Activated T-cell treated with anti-CD3 and anti-CD28 coated beads for 24 hours (primary cell): ENCODE data around the gene NUP205.

ENCODE experiments used
- DNase-seq: peaks from one replicate; pipeline ENCODE4 v3.0.0-alpha.2; 2020; ENCODE audit warnings: low read depth

The NUP205 gene, protein sequence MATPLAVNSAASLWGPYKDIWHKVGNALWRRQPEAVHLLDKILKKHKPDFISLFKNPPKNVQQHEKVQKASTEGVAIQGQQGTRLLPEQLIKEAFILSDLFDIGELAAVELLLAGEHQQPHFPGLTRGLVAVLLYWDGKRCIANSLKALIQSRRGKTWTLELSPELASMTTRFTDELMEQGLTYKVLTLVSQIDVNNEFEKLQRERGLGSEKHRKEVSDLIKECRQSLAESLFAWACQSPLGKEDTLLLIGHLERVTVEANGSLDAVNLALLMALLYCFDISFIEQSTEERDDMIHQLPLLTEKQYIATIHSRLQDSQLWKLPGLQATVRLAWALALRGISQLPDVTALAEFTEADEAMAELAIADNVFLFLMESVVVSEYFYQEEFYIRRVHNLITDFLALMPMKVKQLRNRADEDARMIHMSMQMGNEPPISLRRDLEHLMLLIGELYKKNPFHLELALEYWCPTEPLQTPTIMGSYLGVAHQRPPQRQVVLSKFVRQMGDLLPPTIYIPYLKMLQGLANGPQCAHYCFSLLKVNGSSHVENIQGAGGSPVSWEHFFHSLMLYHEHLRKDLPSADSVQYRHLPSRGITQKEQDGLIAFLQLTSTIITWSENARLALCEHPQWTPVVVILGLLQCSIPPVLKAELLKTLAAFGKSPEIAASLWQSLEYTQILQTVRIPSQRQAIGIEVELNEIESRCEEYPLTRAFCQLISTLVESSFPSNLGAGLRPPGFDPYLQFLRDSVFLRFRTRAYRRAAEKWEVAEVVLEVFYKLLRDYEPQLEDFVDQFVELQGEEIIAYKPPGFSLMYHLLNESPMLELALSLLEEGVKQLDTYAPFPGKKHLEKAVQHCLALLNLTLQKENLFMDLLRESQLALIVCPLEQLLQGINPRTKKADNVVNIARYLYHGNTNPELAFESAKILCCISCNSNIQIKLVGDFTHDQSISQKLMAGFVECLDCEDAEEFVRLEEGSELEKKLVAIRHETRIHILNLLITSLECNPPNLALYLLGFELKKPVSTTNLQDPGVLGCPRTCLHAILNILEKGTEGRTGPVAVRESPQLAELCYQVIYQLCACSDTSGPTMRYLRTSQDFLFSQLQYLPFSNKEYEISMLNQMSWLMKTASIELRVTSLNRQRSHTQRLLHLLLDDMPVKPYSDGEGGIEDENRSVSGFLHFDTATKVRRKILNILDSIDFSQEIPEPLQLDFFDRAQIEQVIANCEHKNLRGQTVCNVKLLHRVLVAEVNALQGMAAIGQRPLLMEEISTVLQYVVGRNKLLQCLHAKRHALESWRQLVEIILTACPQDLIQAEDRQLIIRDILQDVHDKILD (N-terminal part only)

DNA sequence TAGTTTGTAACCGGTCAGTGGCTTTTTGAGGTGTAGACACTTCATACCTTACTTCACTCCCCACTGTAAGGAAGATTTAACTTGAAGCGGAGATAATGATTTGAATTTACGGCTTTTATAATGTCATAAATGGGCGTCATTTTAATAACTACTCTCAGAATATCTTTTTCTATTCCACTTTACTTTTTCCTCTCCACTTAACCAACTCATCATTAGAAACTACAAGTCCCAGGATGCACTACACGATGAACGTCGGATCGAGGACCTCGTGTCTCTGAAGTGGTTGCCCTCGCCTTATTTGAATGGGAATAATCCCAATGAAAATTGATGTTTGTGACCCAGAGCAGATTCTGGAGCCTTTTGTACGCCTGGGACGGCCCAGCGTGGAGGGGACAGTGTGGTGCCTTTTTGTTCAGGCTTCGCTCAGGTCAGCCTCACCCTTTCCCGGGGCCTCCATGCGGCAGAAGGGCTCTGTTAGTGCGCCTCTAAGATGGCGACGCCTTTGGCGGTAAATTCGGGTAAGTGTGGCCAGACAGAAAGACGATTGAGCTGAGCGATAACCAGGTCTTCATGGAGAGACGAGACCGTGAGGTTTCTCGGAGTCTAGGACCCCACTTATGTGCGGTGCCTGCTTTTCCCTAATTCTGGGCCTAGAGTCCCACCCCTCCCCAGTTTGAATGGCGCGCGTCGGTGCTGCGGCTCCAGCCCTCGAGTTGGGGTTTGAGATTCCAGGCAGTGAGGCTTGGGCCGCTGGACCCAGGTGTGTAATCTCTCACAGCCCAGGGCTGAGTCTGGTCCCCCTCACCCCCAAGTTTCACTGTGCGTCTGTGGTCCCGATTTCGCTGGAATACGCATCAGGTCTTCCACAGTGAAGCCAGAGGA is at the start of gene NUP205:
NUP205 (plus strand) TSS at position 463 of the 882 bp plus-strand sequence; CDS start at position 491, 28 bp downstream.
- peak; percentile 69 for DNase-seq

DNA sequence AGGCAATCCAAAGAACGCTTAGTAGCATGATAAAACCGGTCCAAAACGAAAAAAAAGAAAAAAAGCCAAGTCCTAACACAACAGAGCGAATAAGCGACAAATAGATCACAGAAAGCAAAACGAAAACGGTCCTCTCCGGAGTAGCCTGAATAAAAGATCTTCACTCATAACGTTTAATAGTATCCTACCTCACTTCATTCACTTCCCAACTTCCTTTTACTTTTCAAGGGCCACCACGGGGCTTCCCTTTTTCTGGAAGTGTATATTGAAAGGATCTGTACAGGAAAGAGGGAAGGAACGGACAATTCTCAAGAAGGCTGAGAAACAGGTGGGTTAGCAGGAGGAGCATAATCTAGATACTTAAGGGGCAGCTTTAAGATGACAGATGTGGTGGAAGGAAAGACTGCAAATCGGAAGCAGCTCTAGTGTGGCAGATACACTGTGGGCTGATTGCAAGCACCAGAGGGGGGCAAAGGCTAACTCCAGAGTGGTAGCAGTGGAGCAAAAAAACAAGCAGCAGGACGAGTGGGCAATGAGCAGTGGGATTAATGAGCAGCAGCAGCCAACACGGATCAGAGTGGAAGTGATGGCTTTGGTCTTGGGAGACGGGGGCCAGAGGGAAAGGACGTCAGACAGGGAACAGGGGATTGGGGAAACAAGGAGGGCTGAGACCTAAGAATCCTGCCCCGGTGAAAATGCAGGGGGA is 48.7 kb upstream of the NUP205 start:
- peak; percentile 16 for DNase-seq

DNA sequence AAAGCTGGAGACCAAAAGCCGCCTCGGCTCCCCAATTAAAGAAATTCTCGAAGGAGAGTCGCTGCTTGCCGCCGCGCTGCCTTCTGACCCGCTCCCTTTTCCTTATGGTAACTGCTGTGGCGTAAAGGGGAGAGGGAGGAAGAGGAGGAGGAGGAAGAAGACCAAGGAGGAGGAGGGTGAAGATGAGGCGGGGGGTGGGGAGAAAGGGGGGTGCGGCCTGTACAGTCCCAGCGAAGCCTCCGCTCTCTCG is 48.2 kb upstream of the NUP205 start:
- DNase-seq, result no peak

DNA sequence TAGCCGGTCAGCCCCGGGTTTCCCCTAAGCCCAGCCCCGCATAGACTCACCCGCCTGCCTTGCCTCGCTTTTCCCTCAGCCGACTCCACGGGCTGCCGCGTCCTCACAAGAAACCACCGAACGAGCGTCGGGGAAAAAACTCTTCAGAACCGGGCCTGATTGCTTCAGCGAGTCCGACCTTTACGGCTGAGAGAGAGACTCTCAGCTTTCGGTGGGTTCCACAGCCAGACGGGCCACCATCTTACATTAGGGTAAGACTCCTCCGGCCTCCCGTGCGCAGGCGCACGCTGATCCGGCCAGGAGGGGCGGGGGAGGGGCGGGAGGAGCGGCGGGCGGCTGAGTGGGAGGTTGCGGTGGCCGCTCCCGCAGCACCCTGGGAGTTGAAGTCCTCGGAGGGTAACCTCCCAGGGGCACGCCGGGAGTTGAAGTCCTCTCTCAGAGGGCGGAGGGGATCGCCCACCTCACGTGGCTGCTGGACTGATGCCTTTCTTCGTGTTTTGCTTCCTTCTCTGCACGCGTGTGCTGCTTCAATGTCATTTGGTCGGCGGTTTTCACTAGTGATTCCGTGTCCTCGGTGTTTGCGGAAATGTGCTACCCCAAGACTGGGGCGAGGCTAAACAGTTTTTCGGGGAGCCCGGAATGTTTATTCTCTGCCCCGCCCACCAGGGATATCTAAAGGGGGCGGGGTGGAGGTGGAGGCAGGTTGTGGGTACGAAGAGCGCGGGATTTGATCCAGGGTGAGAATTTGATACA is 47.7 kb upstream of the NUP205 start, which contains the start of gene CNOT4:
CNOT4 (minus strand) TSS at position 264 of the 753 bp plus-strand sequence. CDS start 71,771 bp downstream, outside the sequence.
- peak; percentile 97 for DNase-seq

DNA sequence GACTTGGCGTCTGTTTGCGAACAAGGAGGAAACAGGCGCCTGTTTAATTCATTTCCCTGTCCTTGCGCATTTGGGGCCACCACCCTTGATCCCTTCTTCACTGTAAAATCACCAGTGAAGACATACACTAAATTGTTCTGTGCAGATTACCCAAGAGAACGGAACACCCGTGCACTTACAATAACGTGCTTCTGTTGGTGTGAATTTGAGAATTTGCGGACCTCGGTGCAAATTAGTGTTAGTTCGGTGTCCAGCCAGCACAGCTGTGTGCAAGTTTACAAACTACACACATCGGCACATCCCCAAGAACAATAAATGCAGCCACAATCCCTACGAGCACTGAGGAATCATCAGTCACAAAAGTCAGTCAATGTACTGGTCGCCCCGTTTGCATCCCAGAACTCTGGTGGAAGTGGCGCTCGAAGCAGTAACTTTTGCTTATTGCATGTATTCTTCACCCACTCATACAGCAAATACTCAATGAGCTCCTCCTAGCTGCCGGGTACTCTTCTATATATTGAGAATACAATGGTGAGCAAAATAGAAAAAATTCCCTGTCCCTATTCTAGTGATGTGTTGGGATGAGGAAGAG is 47.0 kb upstream of the NUP205 start:
- no peak for DNase-seq

DNA sequence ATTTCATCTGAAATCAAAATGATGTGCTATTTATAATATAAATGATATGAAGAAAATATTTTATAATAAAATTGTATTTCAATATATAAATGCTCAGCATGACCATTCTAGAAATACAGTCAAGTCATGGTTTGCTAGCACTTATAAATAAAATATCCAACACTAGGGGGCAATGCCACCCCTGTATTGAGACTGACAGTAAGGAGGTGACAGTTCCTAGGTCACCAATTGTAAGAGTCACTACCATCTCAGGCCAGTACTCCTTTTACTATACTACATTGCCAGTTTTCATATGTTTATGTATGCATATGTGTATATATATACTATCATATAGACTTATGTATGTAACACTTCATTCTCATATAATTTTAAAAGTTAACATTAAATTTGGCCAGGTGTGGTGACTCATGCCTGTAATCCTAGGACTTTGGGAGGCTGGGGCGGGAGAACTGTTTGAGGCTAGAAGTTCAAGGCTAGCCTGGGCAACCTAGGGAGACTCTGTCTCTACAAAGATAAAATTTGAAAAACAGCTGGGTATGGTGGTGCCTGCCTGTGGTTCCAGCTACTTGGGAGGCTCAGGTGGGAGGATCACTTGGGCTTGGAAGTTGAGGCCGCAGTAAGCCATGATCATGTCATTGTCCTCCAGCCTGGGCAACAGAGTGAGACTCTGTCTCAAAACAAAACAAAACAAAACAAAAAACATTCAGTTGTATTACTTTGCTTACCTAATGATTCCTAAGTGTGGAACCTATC is 45.4 kb upstream of the NUP205 start:
- DNase-seq, result no peak

DNA sequence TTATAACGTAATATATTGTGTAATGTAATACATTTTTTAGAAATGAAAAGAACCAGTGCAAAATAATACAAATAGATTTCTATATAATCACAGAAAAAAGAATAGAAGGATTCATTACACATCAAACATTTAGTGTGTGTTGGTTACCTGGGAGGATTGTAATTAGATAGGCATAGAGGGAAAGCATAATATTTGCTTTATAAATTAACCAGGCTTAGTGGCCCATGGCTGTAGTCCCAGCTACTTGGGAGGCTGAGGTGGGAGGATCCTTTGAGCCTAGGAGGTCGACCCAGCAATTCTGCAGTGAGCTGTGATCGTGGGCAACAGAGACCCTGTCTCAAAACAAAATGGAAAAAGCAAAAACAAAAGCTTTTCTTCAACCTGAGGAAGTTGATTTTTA is 42.9 kb upstream of the NUP205 start:
- no peak for DNase-seq

DNA sequence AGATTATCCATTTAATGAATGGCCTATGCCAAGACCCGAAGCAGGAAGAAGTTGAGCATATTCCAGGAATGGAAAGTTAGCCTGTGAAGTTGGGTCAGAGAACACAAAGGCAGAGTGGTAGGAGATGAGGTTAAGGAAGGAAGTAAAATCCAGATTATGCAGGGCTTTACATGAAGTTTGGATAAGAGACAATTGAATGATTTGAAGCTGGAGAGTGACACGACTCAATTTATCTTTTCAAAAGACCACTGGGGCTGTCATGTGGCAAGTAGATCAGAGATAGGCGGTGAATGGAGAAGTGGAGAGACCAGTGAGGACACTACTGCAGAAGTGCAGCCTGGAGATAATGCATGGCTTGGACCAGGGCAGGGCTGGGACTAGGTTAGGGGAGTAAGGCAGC is 40.7 kb upstream of the NUP205 start:
- no peak for DNase-seq

DNA sequence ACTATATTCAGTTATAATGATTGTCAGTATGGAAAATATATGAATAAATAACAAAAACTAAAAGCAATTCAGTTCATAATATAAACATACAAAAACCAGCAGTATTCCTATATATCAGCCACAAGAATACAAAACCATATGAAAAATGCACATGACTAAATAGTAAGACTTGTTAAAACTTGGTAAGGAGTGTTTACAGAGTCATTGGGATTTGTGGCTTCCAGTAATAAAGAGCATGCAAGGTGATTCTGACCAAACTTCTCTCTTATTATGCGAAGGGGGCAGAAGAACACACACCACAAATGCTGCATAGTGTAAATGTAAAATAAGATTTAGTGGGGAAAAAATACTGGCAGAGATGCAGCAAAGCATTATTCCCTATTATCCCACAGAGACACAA is 39.0 kb upstream of the NUP205 start:
- no peak for DNase-seq

DNA sequence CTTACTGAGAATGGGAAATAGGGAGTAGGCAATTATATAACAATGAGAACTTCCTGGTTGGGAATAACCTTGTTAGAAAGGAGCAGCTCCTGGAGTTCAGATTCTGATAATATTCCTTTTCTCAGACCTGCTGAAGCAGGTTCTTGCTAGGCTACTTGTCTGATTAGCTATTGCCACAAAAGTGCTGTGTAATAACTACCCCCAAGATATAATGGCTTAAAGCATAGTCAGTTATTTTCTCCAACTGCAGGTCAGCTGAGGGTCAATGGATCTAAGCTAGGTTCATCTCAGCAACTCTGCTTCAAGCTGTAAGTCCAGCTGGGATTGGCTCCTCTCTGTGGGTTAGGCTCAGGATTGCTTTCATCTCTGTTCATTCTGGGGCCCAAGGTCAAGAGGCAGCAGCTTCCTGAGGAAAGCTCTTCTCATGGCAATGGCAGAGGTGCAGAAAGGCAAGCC is 38.5 kb upstream of the NUP205 start:
- no peak for DNase-seq

DNA sequence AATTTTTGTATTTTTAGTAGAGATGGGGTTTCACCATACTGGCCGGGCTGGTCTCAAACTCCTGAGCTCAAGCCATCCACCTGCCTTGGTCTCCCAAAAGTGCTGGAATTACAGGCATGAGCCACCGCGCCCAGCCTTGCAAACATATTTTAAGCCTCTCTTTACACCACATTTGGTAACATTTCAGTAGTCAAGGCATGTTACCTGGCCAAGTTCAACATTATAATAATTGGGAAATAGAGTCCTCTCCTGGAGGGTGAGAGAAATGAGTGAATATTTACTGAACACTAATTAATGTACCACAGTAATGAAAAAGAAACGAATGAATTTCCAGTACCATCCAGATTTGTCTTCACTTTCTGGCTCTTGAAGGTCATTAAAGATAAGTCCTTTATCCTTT is 37.8 kb upstream of the NUP205 start:
- DNase-seq, result no peak

DNA sequence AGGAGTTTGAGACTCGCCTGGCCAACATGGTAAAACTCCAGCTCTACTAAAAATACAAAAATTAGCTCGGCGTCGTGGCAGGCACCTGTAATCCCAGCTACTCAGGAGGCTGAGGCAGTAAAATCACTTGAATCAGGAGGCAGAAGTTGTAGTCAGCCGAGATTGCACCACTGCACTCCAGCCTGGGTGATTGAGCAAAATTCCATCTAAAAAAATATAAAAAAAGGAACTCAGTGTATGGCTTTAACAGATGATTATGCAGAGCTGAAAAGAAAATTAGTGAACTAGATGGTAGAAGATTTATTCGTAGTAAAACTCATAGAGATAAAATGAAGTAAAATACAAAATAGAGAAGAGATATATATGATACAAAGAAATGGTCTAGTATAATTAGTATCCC is 35.2 kb upstream of the NUP205 start:
- no peak for DNase-seq

DNA sequence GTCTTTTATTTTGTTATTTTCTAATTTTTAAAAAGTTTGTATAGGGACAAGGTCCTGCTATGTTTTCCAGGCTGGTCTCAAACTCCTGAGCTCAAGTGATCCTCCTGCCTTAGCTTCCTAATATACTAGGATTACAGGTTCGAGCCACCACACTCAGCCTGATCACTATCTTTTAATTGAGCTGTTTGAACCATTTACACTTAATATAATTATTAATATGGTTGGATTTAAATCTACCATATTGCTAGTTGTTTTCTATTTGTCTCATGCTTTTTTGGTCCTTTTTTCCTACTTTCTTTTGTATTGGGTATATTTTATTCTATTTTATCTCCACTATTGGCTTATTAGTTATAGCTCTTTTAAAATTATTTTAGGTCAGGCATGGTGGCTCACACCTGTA is 34.6 kb upstream of the NUP205 start:
- DNase-seq, result no peak

DNA sequence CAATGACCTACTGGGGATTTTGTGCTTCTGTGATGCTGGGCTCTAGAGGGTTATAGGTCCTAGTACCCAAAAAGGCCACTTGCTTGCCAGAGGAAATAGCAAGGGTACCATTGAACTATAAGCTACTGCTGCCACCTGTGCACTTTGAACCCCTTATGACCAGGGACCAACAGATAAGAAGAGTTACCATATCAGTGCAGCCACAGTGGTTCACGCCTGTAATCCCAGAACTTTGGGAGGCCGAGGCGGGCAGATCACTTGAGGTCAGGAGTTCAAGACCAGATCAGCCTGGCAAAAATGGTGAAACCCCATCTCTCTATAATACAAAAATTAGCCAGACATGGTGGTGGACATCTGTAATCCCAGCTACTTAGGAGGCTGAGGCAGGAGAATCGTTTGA is 32.3 kb upstream of the NUP205 start:
- no peak for DNase-seq

DNA sequence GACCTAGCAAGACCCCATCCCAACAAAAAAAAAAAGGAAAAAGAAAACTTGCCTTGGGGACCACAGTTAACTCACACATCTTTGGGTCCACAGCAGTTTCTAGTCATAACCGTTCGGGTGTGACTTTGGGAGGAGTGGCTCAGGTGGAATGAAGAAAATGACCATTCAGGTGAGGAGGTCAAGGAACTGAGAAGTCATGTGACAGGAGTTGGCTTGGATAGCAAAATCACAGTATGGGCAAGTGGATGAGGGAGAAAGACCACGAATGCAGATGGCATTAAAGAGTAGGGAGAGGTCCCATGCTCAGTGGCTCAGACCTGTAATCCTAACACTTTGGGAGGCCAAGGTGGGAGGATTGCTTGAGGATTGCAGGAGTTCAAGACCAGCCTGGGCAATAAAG is 30.7 kb upstream of the NUP205 start:
- DNase-seq, result no peak

DNA sequence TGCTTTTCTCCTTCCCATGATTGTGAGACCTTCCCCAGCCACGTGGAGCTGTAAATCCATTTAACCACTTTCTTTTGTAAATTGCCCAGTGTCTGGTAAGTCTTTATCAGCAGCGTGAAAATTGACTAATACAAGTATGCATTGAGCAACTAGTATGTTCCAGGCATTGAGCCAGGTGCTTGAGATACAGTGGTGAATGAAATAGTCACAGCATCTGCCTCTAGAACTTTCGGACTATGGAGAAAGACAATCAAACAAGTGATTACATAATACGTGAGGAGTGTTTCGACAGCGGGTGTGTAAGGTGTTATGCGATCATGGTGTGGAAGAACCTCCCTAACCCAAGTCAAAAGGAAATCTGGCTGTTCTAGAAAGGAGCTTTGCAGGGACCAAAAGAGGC is 21.6 kb upstream of the NUP205 start:
- DNase-seq, result no peak

DNA sequence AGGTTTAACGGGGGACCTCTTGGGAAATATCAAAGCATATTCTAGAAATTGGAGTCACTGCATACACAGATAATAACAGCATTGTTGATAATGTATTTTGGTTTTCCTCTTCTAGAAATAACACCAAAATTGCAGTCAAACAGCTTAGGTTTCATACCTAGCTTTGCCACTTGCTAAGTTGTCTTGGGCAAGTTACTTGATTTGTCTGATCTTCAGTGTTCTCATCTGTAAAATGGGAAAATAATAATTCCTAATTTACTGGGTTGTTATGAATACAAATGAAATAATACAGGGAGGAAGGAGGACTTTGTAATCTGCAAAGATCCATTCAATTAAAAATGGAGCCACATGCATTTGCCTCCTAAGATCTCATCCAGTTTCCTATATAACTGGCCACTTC is 20.3 kb upstream of the NUP205 start:
- no peak for DNase-seq

DNA sequence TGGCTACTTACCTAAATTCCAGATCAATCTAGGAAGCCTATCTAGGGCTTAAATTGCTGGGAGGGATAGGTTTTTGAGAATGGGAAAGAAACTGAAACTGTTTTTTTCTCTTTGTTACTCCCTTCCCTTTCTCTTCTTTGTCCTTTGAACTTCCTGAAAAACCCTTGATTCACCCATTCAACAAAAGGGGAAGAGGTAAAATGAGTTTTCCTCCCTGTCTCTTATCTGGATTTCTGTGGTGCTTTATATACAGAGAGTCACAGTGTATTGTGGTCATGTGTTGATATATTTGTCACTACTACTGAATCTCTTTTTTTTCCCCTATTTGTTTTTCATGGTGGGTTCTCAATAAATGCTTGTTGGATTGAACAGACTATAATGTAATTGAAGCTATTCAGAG is 19.8 kb upstream of the NUP205 start:
- DNase-seq, result no peak

DNA sequence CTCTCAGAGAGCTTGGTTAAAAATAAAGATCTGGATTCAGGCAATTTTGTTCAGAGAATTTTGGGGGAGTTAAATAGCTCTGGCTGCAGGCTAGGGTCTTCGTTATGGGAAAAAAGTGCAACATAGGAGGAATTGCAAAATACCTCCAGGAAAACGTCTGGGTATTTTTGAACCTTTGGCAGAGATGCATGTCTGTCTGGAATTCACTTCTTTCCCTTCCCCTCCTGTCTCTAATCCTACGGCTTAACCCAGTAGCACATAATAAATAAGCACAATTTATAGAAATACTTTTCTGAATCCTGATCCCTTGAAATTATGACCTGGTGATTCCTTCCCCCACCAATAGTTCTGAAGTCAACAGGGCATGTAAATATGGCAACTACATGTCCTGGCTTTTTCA is 19.3 kb upstream of the NUP205 start:
- no peak for DNase-seq
